Activated gamma-delta T cell (primary cell): ENCODE results near the gene KCNK17.
"Not testable (repeated sequence)": the region's sequence is repeated elsewhere in the genome, so short reads cannot be mapped to it uniquely, and the experiment has no call there.

ENCODE experiments used
- DNase-seq: peaks from one replicate; lab custom pipeline; 2025; lab: John Stamatoyannopoulos, UW

Gene KCNK17

GRCh38 chr6:39302011-39302410 lies 12.2 kb downstream of the KCNK17 start:
- no peak for DNase-seq

DNA sequence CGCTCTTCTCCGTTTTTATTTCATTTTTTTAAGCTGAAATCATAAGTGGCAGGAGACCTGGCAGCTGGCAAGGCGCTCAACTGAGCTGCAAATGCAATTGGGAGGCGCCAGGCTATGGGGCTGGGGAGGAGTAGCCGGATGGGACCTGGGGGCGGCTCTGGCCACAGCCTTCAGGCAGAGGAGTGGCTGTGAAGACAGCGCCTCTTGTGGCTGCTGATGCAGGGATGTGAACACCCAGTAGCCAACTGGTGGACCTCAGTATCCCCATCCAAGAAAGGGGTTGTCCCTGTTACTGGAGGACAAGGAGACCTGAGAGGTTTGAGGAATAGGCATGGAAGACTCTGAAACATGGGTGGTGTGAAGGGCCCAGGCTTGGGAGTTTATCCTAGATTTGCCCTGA lies 12.6 kb downstream of the KCNK17 start:
- DNase-seq = no peak

GRCh38 chr6:39300739-39301138 lies 13.5 kb downstream of the KCNK17 start:
- no peak for DNase-seq

- DNase-seq = no peak
These were observed 16.2 kb downstream of the KCNK17 start for GRCh38 chr6:39298061-39298460.

DNA sequence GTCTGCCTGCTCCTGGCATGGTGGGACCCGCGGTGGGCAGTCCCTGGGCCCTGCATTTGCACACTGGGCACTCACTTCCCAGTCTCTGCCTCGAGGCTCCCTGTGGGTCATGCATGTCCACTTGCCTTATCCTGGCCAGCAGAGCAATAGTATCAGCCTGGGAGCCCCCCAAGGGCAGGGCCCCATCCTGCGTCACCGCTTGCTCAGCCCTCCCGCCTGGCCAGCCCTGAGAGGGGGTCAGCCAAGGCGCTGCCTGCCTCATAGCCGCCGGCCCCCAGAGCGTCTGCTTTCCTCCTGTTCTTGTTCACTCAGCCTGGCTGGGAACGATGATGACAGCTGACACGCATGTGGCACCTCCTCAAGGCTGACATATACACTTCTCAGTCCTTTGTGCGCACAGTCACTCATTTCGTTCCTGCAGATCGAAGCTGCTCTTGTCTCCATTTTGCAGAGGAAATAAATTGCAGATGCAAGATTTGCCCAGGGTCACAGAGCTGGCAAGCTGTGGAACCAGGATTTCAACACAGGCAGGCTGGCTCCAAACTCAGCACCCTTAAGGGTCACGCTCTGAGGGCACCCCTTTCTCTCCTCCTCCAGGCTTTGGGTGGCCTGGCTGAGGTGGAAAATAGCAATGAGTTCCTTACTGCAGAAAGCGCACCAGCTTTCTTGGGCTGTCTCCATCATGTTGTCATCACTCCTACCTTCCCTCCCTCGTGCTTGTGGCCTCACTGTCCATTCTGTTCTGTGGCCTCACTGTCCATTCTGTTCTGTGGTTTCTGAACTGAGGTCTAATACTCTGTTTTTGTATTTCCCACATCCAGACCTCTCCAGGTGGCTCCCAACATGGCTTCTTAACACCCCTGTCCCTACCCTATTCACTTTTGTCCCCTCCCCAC lies 17.2 kb downstream of the KCNK17 start:
- DNase-seq = no peak

- no peak for DNase-seq
These were observed 18.6 kb downstream of the KCNK17 start for GRCh38 chr6:39295611-39296011.

GRCh38 chr6:39294899-39295298 lies 19.3 kb downstream of the KCNK17 start:
- DNase-seq = no peak

GRCh38 chr6:39294133-39294532 lies 20.1 kb downstream of the KCNK17 start:
- no peak for DNase-seq

- no peak for DNase-seq
These were observed 21.6 kb downstream of the KCNK17 start for GRCh38 chr6:39292637-39293036.

GRCh38 chr6:39289490-39289889 lies 24.7 kb downstream of the KCNK17 start:
- DNase-seq = no peak

DNA sequence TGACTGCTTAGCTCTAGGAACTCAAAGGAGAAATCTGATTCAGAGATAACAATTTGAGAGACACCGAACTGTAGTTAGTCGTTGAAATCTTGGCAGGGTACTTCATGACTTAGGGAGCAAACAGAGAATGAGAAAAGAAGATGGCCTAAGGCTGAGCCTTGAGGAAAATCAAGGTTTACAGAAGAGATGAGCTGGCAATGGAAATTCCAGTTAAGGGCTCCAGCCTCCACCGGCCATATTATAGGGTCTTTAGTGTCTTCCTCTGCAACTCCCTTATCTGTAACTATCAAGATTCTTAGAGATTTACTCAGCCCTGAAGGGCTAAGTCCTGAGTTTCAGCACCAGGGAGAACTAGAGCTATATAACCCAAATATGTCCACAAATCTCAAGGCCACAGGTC lies 26.6 kb downstream of the KCNK17 start:
- DNase-seq = no peak

- DNase-seq = not testable (repeated sequence)
These were observed 27.6 kb downstream of the KCNK17 start for GRCh38 chr6:39286596-39286995.

GRCh38 chr6:39282774-39283173 lies 31.4 kb downstream of the KCNK17 start:
- no peak for DNase-seq

GRCh38 chr6:39281312-39281980 lies 32.8 kb downstream of the KCNK17 start:
- no peak for DNase-seq

DNA sequence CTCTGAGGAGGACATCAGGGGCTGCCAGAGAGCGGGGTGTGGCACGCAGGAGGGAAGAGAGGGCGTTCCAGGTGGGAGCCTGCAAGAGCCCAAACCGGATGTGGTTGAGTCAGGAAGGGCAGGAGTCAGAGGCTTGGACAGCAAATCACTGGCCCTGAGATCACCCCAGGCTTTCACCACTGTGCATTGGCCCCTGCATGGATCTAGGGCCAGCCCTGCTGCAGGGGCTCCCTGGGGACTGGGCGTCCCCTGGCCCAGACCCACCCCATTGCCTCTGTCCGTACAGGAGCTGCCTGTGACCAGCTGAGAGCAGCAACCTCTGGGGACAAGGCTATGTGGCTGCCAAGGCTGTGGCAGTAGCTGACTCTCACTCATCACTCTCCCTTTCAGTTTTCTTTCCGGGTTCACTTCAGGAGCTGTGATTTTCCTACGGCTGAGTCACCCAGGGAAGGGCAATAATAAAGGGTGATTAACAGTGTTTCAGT lies 33.9 kb downstream of the KCNK17 start:
- DNase-seq = no peak

DNA sequence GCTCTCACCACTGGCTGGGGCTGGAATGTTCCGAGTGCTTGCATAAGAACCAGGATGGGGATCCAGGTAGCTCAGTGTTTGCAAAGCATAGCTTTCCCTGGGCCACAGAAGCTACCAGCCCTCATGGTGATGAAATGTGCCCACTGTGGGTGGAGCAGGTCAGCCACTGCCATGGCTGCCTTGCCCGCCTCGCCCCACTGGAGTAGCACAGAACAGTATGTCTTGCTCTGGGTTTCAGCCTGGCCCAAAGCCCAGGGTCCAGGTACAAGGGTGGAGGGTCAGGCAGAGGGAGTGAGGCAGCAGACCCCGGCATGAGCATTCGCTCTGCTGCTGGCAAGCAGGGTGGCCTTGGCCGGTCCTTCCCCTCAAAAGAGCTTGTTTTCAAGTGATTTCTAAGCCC lies 34.7 kb downstream of the KCNK17 start:
- no peak for DNase-seq

- DNase-seq = no peak
These were observed 37.7 kb downstream of the KCNK17 start for GRCh38 chr6:39276379-39276995.

DNA sequence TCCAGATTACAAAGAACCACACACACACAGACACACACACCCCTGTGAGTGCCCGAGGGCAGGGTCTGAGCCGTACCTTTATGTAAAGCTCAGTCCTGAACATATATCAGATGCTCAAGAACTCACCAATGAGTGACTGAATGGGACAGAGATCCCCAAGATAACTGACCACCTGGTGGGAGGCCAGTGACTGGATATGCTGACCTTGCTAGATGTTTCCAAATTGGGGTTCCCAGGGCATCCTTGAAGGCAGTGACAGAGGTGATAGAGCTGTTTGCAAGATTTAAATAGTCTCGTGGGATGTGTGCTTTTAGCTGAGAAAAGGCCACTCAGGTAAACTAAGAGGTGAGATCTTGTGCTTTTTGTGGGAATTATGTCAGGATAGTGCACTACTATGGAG lies 39.3 kb downstream of the KCNK17 start:
- DNase-seq = no peak

DNA sequence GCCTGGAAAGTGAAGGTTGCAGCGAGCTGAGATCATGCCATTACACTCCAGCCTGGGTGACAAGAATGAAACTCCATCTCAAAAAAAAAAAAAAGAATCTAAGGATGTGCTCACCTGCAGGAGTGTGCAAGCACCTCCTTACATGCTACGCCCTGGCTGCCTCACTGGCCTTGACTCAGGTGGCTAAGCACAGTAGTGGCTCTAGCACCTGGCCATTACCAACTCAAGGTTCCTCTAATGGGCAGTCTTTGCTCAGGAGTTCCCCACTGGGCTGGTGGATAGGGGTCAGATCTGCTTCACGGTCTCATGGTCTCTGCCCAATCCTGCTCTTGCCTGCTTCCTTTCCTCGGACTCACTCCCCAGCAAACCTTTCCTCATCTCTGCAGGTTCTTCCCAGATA lies 39.7 kb downstream of the KCNK17 start:
- DNase-seq = no peak

DNA sequence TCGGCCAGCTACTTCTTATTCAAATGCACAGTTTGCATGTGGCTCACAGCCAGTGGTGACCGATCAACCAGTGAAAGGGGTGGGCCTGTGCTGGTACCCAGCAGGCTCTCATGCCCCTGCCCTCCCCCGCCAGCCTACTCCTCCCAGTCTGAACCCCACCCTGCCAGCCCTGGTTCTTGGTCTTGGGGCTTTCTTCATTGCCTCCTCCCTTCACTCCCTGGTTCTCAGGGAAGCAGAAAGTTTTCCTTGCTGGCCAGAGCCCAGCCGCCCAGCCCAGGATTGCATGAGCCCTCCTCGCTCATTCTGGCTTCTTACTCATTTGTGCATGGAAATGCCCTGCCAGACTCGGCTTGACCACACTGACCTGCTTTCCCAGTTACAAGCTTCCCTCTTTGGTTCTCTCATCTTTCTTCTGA lies 40.8 kb downstream of the KCNK17 start:
- no peak for DNase-seq

- no peak for DNase-seq
These were observed 44.3 kb downstream of the KCNK17 start for GRCh38 chr6:39269961-39270360.

GRCh38 chr6:39268721-39269120 lies 45.5 kb downstream of the KCNK17 start:
- DNase-seq = no peak

GRCh38 chr6:39268171-39268570 lies 46.0 kb downstream of the KCNK17 start:
- no peak for DNase-seq
